ENCODE results near the gene ERCC4.
"Not testable (repeated sequence)": the region's sequence is repeated elsewhere in the genome, so short reads cannot be mapped to it uniquely, and the experiment has no call there.

Gene ERCC4

GRCh38 chr16:13885700-13886099 is 34.3 kb upstream of the ERCC4 start:
- H3K4me1 ChIP-seq = no peaks in the 10 kb centered on the region
- DNase-seq = no peak
- intact Hi-C loops (cut with DNase I; ENCODE audit: low total_unique reads) = no loop called here
- no peak for TF ChIP-seq CTCF (IDR thresholded peaks at IDR 0.05)
- H3K9me3 ChIP-seq = no peaks in the 10 kb centered on the region
- no peaks in the 10 kb centered on the region for H3K27me3 ChIP-seq
- no peaks in the 10 kb centered on the region for H3K36me3 ChIP-seq
- no peak overlapping the region for H3K4me3 ChIP-seq
- H3K27ac ChIP-seq = no peak overlapping the region

GRCh38 chr16:13886608-13887007 is 33.3 kb upstream of the ERCC4 start:
- no peak for TF ChIP-seq CTCF (IDR thresholded peaks at IDR 0.05)
- no peaks in the 10 kb centered on the region for H3K4me1 ChIP-seq
- DNase-seq = no peak
- no peaks in the 10 kb centered on the region for H3K36me3 ChIP-seq
- no peaks in the 10 kb centered on the region for H3K27me3 ChIP-seq
- intact Hi-C loops (cut with DNase I; ENCODE audit: low total_unique reads) = no loop called here
- H3K4me3 ChIP-seq = no peak overlapping the region
- H3K9me3 ChIP-seq = no peaks in the 10 kb centered on the region
- no peak overlapping the region for H3K27ac ChIP-seq

- DNase-seq; H3K27ac ChIP-seq; H3K36me3 ChIP-seq; intact Hi-C loops (cut with DNase I; ENCODE audit: low total_unique reads); H3K27me3 ChIP-seq; H3K4me3 ChIP-seq; H3K9me3 ChIP-seq; H3K4me1 ChIP-seq: not testable (repeated sequence)
Observed at GRCh38 chr16:13889323-13889722, 30.6 kb upstream of the ERCC4 start.

- Histone ChIP-seq H3K27ac (no peak overlapping the region), H3K27me3 (no peaks in the 10 kb centered on the region), H3K9me3 (no peaks in the 10 kb centered on the region), H3K36me3 (no peaks in the 10 kb centered on the region), H3K4me1 (no peaks in the 10 kb centered on the region), H3K4me3 (no peak overlapping the region)
- DNase-seq = no peak
- no peak for TF ChIP-seq CTCF (IDR thresholded peaks at IDR 0.05)
- intact Hi-C loops (cut with DNase I; ENCODE audit: low total_unique reads) = no loop called here
Observed at GRCh38 chr16:13892301-13892700, 27.7 kb upstream of the ERCC4 start.

- no peak for DNase-seq
- H3K27me3 ChIP-seq = no peaks in the 10 kb centered on the region
- no peaks in the 10 kb centered on the region for H3K9me3 ChIP-seq
- no peaks in the 10 kb centered on the region for H3K36me3 ChIP-seq
- intact Hi-C loops (cut with DNase I; ENCODE audit: low total_unique reads) = no loop called here
- H3K27ac ChIP-seq = no peak overlapping the region
- no peak overlapping the region for H3K4me3 ChIP-seq
- peaks cover 0 to 21% (median 13%) of the 10 kb centered on the region in 4 donors for H3K4me1 ChIP-seq
- TF ChIP-seq CTCF (IDR thresholded peaks at IDR 0.05) = no peak
Observed at GRCh38 chr16:13895516-13895915, 24.4 kb upstream of the ERCC4 start.

- Histone ChIP-seq H3K9me3 (no peaks in the 10 kb centered on the region), H3K4me3 (no peak overlapping the region), H3K27me3 (no peaks in the 10 kb centered on the region), H3K36me3 (no peaks in the 10 kb centered on the region), H3K4me1 (peaks cover 0 to 21% (median 13%) of the 10 kb centered on the region in 4 donors), H3K27ac (no peak overlapping the region)
- TF ChIP-seq CTCF (IDR thresholded peaks at IDR 0.05) = no peak
- DNase-seq = no peak
- intact Hi-C loops (cut with DNase I; ENCODE audit: low total_unique reads) = no loop called here
Observed at GRCh38 chr16:13896543-13897182, 23.3 kb upstream of the ERCC4 start.
